Gastrocnemius medialis (tissue), 4 donors: Measurements from ENCODE around the gene SRSF4. TPM values are rescaled to one million over a fixed set of nuclear protein-coding genes. Genes with fewer than 3 reads are reported as not detected.
"Not testable (repeated sequence)": the region's sequence is repeated elsewhere in the genome, so short reads cannot be mapped to it uniquely, and the experiment has no call there.

Experiments
- ATAC-seq, 2 donors: fragments of 150-250 bp; one replicate each; pipeline ENCODE4 v1.9.1; 2016
- DNase-seq, 2 donors: peaks; one replicate each; pipeline ENCODE4 v3.0.0-alpha.2; 2019
- H3K27ac ChIP-seq, 4 donors: fragments of 200-600 bp; sonication (generic); 1 replicate in 1 of 4; 2 replicates in 3 of 4; pipeline ENCODE4 v1.5.1; 2016 to 2018; ENCODE audit warnings: mild to moderate bottlenecking in 2 of 4, moderate library complexity in 1 of 4
- H3K27me3 ChIP-seq, 3 donors: fragments of 200-600 bp; sonication (generic) in 2 of 3; 1 replicate in 1 of 3; 2 replicates in 2 of 3; pipeline versions ENCODE4 v1.5.1 to v1.6.0; 2016 to 2019; ENCODE audit warnings: mild to moderate bottlenecking in 1 of 3, moderate library complexity in 1 of 3
- H3K36me3 ChIP-seq, 2 donors: fragments of 200-600 bp; sonication (generic) in 1 of 2; one replicate each; pipeline ENCODE4 v1.5.1; 2017 to 2018
- H3K4me1 ChIP-seq, 2 donors: fragments of 200-600 bp; sonication (generic) in 1 of 2; one replicate each; pipeline ENCODE4 v1.5.1; 2016 to 2017; ENCODE audit warnings: mild to moderate bottlenecking in 2 of 2
- H3K4me3 ChIP-seq, 4 donors: fragments of 200-600 bp; sonication (generic) in 3 of 4; 1 replicate in 1 of 4; 2 replicates in 3 of 4; pipeline ENCODE4 v1.5.1; 2016 to 2019; ENCODE audit warnings: mild to moderate bottlenecking in 2 of 4
- H3K9me3 ChIP-seq, 3 donors: fragments of 200-600 bp; sonication (generic) in 2 of 3; 1 replicate in 1 of 3; 2 replicates in 2 of 3; pipeline ENCODE4 v1.5.1; 2016 to 2019
- POLR2A ChIP-seq, 2 donors: fragments of 450-650 bp; IDR thresholded peaks; one replicate each; pipeline ENCODE4 v1.6.1; 2017; ENCODE audit warnings: antibody characterized with exemption in 2 of 2, mild to moderate bottlenecking in 2 of 2, moderate library complexity in 2 of 2
- in situ Hi-C, 4 donors: fragments of 200-750 bp; cut with MboI; loops; one replicate each; pipeline versions ENCODE4 v1.15.0 to v1.8.0; 2017; ENCODE audit warnings: low sequenced_read_pairs in 4 of 4
- intact Hi-C: fragments of 100-400 bp; cut with DNase I; formaldehyde crosslinking; loops from one replicate; pipeline ENCODE4 v1.15.1; 2023; ENCODE audit warnings: low total_unique reads
- total RNA-seq, 4 donors: library from RNA; depleted of rRNA; stranded (reverse); fragments of >200 nt; gene quantifications; one replicate each; pipeline versions ENCODE4 v1.1.0 to v1.2.3, GENCODE V29; 2016
- TF ChIP-seq, protein P1 (sequence below), 5 experiments: fragments of 450-650 bp in 3 of 5; fragments of 200-600 bp in 2 of 5; sonication (generic) in 2 of 5; IDR thresholded peaks in 4 of 5; conservative IDR thresholded peaks in 1 of 5; 1 replicate in 4 of 5; 2 replicates in 1 of 5; pipeline ENCODE4 v1.5.1; 2016 to 2019; ENCODE audit warnings: antibody characterized with exemption in 5 of 5, mild to moderate bottlenecking in 3 of 5, moderate library complexity in 3 of 5

Gene SRSF4
- total RNA-seq, 4 donors from 2014 or later = 42.4 to 72.5 (median 65.4) TPM

- no peaks in the 10 kb centered on the region for H3K36me3 ChIP-seq
- TF ChIP-seq POLR2A (IDR thresholded peaks at IDR 0.05) = no peak
- TF ChIP-seq, protein P1, sequence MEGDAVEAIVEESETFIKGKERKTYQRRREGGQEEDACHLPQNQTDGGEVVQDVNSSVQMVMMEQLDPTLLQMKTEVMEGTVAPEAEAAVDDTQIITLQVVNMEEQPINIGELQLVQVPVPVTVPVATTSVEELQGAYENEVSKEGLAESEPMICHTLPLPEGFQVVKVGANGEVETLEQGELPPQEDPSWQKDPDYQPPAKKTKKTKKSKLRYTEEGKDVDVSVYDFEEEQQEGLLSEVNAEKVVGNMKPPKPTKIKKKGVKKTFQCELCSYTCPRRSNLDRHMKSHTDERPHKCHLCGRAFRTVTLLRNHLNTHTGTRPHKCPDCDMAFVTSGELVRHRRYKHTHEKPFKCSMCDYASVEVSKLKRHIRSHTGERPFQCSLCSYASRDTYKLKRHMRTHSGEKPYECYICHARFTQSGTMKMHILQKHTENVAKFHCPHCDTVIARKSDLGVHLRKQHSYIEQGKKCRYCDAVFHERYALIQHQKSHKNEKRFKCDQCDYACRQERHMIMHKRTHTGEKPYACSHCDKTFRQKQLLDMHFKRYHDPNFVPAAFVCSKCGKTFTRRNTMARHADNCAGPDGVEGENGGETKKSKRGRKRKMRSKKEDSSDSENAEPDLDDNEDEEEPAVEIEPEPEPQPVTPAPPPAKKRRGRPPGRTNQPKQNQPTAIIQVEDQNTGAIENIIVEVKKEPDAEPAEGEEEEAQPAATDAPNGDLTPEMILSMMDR (IDR thresholded peaks at IDR 0.05 in 4 of 5, conservative IDR thresholded peaks at IDR 0.05 in 1 of 5) = no peak
- intact Hi-C loops = no loop called here
- no peaks in the 10 kb centered on the region for H3K4me1 ChIP-seq
- DNase-seq (no peak), ATAC-seq (no peak)
- H3K9me3 ChIP-seq = no peaks in the 10 kb centered on the region
- no peak overlapping the region for H3K27ac ChIP-seq
- H3K27me3 ChIP-seq = no peaks in the 10 kb centered on the region
- H3K4me3 ChIP-seq = no peak overlapping the region
- in situ Hi-C loops = no loop called here
Observed at GRCh38 chr1:29136391-29136915, 45.2 kb downstream of the SRSF4 start.

- Histone ChIP-seq H3K27ac (no peak overlapping the region), H3K9me3 (no peaks in the 10 kb centered on the region), H3K27me3 (no peaks in the 10 kb centered on the region), H3K36me3 (no peaks in the 10 kb centered on the region), H3K4me1 (no peaks in the 10 kb centered on the region), H3K4me3 (no peak overlapping the region)
- no peak for ATAC-seq
- TF ChIP-seq, protein P1 (IDR thresholded peaks at IDR 0.05 in 4 of 5, conservative IDR thresholded peaks at IDR 0.05 in 1 of 5) = no peak
- no peak for TF ChIP-seq POLR2A (IDR thresholded peaks at IDR 0.05)
- in situ Hi-C loops (no loop called here), intact Hi-C loops (no loop called here)
- DNase-seq = no peak
Observed at GRCh38 chr1:29134695-29135028, 47.0 kb downstream of the SRSF4 start.

- H3K36me3 ChIP-seq = no peaks in the 10 kb centered on the region
- intact Hi-C loops (no loop called here), in situ Hi-C loops (no loop called here)
- H3K27me3 ChIP-seq = no peaks in the 10 kb centered on the region
- no peak overlapping the region for H3K4me3 ChIP-seq
- no peak overlapping the region for H3K27ac ChIP-seq
- TF ChIP-seq, protein P1 (IDR thresholded peaks at IDR 0.05 in 4 of 5, conservative IDR thresholded peaks at IDR 0.05 in 1 of 5) = no peak
- no peaks in the 10 kb centered on the region for H3K9me3 ChIP-seq
- no peaks in the 10 kb centered on the region for H3K4me1 ChIP-seq
- ATAC-seq = no peak
- DNase-seq = no peak
Observed at GRCh38 chr1:29133861-29134694, 47.6 kb downstream of the SRSF4 start.

GRCh38 chr1:29131056-29131455 is 50.6 kb downstream of the SRSF4 start:
- H3K27ac ChIP-seq, H3K36me3 ChIP-seq, H3K4me1 ChIP-seq, H3K4me3 ChIP-seq, H3K27me3 ChIP-seq, intact Hi-C loops, in situ Hi-C loops, ATAC-seq, DNase-seq, H3K9me3 ChIP-seq: not testable (repeated sequence)

DNA sequence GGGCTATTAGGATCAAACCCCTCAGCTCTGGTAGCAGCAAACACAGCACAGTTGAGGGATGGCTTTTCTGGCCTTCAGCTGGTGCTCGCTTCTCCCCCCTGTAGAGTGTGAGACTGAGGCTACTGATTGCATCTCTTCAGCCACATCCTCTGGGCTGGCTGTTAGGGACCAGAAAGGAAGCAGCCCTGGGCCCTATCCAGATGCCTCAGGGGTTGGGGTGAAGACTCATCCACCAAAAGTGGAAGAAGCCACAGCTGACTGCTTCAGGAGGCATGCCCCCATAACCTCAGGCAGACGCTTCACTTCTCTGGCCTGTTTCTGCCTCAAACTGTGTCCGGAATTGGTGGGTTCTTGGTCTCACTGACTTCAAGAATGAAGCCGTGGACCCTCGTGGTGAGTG is 51.8 kb downstream of the SRSF4 start:
- ATAC-seq = no peak

More for the DNA sequence above, 51.8 kb downstream of the SRSF4 start:
- intact Hi-C loops = no loop called here
- TF ChIP-seq POLR2A (IDR thresholded peaks at IDR 0.05) = no peak
- TF ChIP-seq, protein P1 (IDR thresholded peaks at IDR 0.05 in 4 of 5, conservative IDR thresholded peaks at IDR 0.05 in 1 of 5) = no peak
- Histone ChIP-seq H3K27me3 (peaks cover 0 to 5% (median under 1%) of the 10 kb centered on the region in 3 donors), H3K4me1 (peaks cover 0 to 4% of the 10 kb centered on the region in 2 donors), H3K9me3 (no peaks in the 10 kb centered on the region), H3K4me3 (no peak overlapping the region), H3K27ac (no peak overlapping the region), H3K36me3 (no peaks in the 10 kb centered on the region)
- in situ Hi-C loops = no loop called here
- no peak for DNase-seq
